GM19372 (cell line): ENCODE measurements around the gene PRODH.
"Not testable (repeated sequence)": the region's sequence is repeated elsewhere in the genome, so short reads cannot be mapped to it uniquely, and the experiment has no call there.

ENCODE experiments used
- ATAC-seq: cut with Tn5 transposase; IDR thresholded peaks from one replicate; pipeline ENCODE4 v1.9.1; 2021; ENCODE audit warnings: mild to moderate bottlenecking, low read depth, moderate library complexity; ENCODE audit not compliant: unreplicated experiment

Gene PRODH

GRCh38 chr22:18914558-18914957 is 21.5 kb downstream of the PRODH start:
- not testable (repeated sequence) for ATAC-seq

DNA sequence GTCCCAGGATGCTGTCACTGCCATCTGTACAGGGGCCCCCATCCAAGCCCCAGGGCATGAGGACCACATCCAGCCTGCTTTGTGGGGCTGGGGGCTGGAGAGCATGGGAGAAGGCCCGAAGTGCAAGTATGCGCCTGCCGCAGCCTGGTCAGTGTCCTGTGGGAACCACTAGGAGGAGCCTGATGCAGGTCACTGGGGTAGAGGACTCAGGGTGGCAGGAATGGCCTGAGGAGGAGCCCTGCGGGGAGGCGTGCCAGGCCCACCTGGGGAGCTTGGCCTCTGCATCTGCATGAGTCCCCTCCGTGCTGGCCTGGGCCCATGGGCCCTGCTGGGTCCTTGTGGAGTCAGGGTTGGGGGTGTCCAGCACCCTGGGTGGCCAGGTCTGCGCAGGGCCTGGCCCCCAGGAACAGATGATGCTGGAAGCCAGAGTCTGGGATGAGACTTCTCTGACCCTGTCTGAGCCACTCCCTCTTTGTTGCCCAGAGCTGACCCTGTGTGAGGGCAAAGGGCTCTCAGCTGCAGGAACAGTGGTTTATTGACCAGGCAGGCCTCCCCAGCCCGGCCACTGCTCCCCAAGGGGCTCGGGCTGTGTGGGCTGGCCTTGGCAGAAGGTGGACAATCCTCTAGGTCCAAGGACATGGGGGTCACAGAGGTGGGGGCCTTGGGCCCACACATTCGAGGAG is 23.7 kb downstream of the PRODH start:
- not testable (repeated sequence) for ATAC-seq

GRCh38 chr22:18911535-18911934 is 24.6 kb downstream of the PRODH start:
- not testable (repeated sequence) for ATAC-seq

DNA sequence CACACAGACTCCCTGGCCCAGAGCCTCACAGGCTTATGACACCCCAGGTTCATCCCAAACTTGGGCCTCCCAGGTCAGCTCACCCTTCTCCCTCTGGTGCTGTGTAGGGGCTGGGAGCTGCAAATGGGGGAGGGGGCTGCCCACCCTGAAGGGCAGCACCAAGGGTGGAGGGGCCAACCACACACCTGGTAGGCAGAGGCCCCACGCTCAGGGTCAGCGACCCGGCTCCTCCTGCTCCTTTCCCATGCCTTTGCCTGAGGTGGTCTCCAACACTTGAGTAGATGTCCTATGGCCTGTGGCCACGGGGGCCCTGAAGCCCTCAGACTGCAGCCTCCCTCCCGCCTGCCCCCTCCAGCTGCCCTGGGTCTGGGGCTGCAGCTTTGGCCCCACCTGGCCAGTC is 26.5 kb downstream of the PRODH start:
- no peak for ATAC-seq

- no peak for ATAC-seq
Measured at GRCh38 chr22:18906896-18907295, 29.2 kb downstream of the PRODH start.

DNA sequence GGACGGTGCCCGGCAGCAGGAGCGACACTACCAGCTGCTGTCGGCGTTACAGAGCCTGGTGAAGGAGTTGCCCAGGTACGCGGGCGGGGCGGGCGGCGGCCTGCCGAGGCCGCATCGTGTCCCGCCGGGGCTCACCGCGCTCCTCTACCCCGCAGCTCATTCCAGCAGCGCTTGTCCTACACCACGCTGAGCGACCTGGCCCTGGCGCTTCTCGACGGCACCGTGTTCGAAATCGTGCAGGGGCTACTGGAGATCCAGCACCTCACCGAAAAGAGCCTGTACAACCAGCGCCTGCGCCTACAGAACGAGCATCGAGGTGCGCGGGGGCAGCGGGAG is 29.7 kb downstream of the PRODH start:
- peak; percentile 26 for ATAC-seq

DNA sequence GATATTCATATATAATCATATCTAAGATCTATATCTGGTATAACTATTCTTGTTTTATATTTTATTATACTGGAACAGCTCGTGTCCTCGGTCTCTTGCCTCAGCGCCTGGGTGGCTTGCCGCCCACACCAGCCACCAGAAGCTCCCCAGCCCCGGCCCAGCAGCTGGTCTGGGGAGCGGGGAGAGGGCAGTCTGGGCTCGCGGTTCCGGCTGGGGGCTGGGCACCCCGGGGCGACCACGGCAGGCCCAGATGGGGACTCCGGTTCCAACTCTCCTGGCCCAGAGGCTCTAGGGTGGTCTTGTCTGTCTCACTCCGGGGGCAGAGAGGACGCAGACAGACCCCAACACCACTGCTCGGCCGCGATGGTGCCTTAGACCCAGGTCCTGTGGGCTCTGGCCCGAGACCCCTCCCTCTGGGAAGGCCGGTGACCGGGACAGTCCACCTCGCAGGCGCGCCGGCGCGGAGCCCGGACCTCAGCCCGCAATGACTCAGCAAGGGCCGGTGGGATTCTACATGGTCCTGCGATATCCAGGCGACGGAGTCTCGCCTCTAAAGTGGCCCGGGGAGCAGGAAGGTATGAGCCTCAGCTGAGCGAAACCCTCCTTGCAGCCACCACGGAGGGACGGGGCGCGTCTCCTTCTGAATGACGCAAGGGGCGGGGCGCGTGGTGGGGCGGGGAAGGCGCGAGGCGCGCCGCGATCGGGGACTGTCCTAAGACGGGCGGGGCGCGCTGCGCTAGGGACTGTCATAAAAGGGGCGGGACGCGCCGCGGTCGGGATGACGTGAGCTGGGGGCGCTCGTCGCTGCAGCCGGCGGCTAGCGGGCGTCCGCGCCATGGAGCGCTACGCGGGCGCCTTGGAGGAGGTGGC is 30.3 kb downstream of the PRODH start, which contains the start of gene DGCR6:
TSS of gene DGCR6 (plus strand) at position 781 of the 870 bp plus-strand sequence. CDS start at position 836, 55 bp downstream.
- ATAC-seq: peak; percentile 95

- not testable (repeated sequence) for ATAC-seq
Measured at GRCh38 chr22:18896037-18896657, 39.9 kb downstream of the PRODH start.

DNA sequence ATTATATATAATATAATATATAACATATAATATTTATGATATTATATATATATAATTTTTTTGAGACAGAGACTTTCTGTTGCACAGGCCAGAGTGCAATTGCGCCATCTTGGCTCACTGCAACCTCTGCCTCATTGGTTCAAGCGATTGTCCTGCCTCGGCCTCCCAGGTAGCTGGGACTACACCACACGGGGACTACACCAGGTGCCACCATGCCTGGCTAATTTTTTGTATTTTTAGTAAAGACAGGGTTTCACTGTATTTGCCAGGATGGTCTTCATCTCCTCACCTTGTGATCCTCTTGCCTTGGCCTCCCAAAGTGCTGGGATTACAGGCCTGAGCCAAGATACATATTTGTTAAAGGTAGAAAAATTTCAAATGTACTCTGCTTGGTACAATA is 42.3 kb downstream of the PRODH start:
- ATAC-seq: not testable (repeated sequence)

DNA sequence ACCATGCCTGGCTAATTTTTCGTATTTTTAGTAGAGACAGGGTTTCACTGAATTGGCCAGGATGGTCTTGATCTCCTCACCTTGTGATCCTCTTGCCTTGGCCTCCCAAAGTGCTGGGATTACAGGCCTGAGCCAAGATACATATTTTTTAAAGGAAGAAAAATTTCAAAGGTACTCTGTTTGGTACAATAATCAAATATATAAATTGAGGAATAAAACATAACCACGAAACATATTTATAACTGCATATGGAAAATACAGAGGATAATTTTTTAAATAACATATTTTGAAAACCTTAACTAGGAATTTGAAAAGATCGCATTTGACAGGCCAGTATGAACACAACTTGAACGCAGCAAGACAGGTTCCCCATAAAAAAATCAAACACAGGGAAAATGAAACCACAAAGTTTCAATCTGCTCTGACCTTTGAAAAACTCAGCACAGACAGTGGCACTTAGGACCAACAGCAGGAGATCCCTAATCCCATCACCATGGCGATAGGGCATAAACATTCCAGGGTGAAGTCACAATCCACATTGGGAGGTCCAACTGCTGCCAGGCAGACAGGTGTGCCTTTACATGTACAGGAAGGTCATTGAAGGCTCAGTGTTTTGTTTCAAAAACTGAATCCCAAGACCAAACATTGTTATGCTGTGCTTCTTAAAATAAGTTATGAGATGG is 45.4 kb downstream of the PRODH start:
- ATAC-seq: not testable (repeated sequence)

GRCh38 chr22:18888115-18888514 is 48.0 kb downstream of the PRODH start:
- ATAC-seq: no peak

GRCh38 chr22:18884465-18884864 is 51.6 kb downstream of the PRODH start:
- ATAC-seq: not testable (repeated sequence)

- not testable (repeated sequence) for ATAC-seq
Measured at GRCh38 chr22:18881260-18881659, 54.8 kb downstream of the PRODH start.
